ENCODE data around the gene HPCA. TPM values are rescaled to one million over a fixed set of nuclear protein-coding genes. Genes with fewer than 3 reads are reported as not detected.

The HPCA gene
- total RNA-seq, 2 donors from 2014 or later = 0.38 TPM; not detected in 1

DNA sequence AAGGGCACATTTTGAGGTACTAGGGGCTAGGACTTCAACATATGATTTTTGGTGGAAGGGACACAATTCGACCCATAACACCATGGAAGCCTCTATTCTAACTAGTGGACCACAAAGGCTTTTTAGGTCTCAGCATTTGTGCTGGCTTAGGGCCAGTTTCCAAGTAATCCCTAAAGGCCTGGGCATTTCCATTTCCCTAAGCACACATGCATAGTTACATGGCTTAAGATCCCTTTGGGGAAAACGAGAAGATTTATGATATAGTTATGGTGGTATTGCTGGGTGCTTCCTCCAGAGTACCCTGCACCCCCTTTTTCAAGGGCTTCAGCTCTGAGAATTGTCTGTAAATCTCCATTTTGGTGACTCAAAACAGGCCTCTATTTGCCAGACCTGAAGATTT, 43.1 kb downstream of the HPCA start:
- H3K36me3 Mint-ChIP-seq = peaks cover 13% of the 10 kb centered on the region
- no peak overlapping the region for H3K27ac Mint-ChIP-seq
- no peak for ATAC-seq
- DNase-seq (ENCODE audit: low spot score) = no peak
- H3K4me1 Mint-ChIP-seq (ENCODE audit: low read depth in 2 of 2) = peaks cover 26 to 41% of the 10 kb centered on the region in 2 donors
- H3K4me3 Mint-ChIP-seq = no peak overlapping the region
- H3K27me3 Mint-ChIP-seq = peaks cover 7 to 34% of the 10 kb centered on the region in 2 donors
- no peaks in the 10 kb centered on the region for H3K9me3 Mint-ChIP-seq

DNA sequence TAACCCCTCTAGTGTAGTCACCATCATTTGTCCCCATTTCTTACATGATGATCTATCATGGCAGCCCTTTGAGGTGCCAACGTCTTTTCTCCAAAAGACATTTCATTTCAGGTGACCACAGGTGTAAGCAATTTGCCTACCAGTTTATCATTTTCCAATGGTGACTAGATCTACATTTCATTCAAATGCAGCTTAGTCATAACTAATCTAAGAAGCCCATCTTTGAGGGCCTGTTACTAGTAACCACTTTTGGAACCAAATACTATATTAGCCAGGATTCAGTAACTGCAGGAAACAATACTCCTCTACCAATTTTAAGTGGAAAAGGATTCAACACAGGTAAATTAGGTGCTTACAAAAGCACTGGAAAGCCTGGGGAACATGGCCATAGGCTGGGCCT, 45.5 kb downstream of the HPCA start:
- H3K36me3 Mint-ChIP-seq = peaks cover 19% of the 10 kb centered on the region
- no peaks in the 10 kb centered on the region for H3K9me3 Mint-ChIP-seq
- DNase-seq (ENCODE audit: low spot score) = no peak
- peak overlapping the region in 1 of 2 donors; percentile 72 for H3K27ac Mint-ChIP-seq
- peaks cover 0 to 10% of the 10 kb centered on the region in 2 donors for H3K27me3 Mint-ChIP-seq
- H3K4me1 Mint-ChIP-seq (ENCODE audit: low read depth in 2 of 2) = peaks cover 15 to 34% of the 10 kb centered on the region in 2 donors
- H3K4me3 Mint-ChIP-seq = no peak overlapping the region
- ATAC-seq = no peak

DNA sequence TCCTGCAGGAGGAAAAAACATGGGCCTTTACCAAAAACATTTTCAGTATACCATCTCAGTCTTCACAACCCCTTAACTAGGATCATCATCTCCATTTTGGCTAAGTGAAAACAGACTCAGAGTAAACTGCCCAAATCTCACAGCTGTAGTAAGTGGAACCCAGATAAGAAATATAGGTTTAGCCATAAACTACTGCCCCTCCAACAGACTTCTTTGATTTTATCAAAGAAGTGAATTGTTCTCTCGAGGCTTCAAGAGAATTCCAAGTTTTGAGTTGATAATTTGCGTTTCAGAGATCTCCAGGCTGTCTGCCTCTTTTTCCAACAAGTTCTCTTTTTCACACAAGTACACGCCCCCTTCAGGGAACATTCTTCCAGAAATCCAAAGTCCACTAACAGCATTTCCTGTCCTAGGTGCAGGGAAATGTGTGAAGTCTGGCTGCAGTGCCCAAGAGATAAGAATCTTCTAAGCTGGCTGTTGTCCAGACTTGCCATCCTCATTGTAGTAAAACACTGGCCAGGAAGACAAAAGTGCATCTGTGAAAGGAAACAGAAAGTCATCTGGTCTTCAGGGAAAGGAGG, 47.5 kb downstream of the HPCA start:
- Mint-ChIP-seq H3K4me1 (ENCODE audit: low read depth in 2 of 2) (peaks cover 35 to 43% of the 10 kb centered on the region in 2 donors), H3K4me3 (no peak overlapping the region), H3K36me3 (peaks cover 38% of the 10 kb centered on the region), H3K27me3 (no peaks in the 10 kb centered on the region), H3K9me3 (no peaks in the 10 kb centered on the region), H3K27ac (peak overlapping the region; percentile 66 to 82)
- ATAC-seq (no peak), DNase-seq (ENCODE audit: low spot score) (no peak)

DNA sequence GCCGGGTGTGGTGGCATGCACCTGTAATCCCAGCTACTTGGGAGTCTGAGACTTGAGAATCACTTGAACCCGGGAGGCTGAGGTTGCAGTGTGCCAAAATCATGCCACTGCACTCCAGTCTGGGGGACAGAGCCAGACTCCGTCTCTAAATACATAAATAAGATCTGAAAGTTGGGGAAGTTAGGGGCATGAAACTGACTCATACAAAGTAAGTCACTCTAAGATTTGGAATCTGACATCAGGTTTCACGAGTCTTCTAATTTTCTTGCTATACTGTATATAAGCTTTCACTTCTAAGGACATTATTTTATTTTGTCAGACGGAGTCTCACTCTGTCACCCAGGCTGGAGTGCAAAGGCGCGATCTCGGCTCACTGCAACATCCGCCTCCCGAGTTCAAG, 48.2 kb downstream of the HPCA start:
- no peak overlapping the region for H3K4me3 Mint-ChIP-seq
- ATAC-seq = no peak
- H3K27me3 Mint-ChIP-seq = no peaks in the 10 kb centered on the region
- no peaks in the 10 kb centered on the region for H3K9me3 Mint-ChIP-seq
- peaks cover 42 to 49% of the 10 kb centered on the region in 2 donors for H3K4me1 Mint-ChIP-seq (ENCODE audit: low read depth in 2 of 2)
- peak overlapping the region; percentile 66 to 82 for H3K27ac Mint-ChIP-seq
- DNase-seq (ENCODE audit: low spot score) = no peak
- peaks cover 44% of the 10 kb centered on the region for H3K36me3 Mint-ChIP-seq

DNA sequence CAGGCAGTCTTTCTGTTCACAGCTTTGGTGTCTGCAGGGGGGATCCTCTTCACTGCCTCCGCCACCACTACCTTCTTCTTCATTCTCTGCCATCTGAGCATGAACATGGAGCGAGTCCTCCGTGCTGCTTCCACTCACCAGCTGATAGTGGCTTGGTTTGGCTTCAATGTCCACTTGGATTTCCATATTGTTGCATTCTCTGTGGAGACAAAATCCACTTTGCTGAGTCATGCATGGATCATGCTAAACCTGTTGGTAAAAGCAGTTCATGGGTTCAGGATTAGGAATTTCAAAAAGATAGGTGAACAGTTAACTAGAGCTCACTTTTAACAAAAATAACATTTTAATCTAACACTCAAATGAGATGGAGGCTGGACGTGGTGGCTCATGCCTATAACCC, 50.8 kb downstream of the HPCA start:
- peak overlapping the region; percentile 92 to 97 for H3K27ac Mint-ChIP-seq

DNA sequence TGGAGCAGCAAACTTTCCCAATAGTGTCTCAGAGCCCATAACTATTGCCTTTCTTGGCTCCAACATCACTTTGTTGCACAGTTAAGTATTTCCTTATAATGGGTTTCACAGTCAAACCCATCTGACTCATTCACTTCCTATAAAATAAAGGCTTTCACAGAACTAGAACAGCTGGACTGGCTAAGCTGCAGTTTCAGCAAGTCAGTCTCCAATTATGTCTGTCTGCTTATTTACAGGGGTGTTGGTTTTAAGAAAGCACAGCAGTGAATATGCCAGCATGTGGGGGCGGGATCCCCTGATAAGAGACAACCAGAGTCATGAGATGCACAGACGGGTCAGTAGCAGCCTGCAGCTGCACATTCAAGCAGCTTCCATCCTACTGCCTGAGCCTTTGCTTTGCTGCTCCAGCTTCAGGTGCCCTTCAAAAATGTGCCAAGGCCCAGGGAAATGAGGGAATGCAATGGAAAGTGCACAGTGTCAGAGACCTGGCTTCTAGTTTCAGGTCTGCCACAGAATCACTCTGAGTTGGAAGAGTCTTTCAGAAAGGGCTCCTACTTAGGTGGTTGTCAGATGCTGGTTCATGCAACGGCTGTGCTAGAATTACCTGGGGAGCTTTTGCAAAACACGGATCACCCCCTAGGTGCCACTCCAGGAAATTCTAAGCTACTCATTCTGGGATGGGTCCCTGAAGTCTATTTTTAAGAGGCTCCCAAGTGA, 53.5 kb downstream of the HPCA start:
- H3K4me1 Mint-ChIP-seq (ENCODE audit: low read depth in 2 of 2) = peaks cover 53 to 60% of the 10 kb centered on the region in 2 donors
- H3K4me3 Mint-ChIP-seq = peak overlapping the region; percentile 81
- DNase-seq (ENCODE audit: low spot score) (peak; percentile 79), ATAC-seq (peak; percentile 86 to 90)
- no peaks in the 10 kb centered on the region for H3K27me3 Mint-ChIP-seq
- H3K27ac Mint-ChIP-seq = peak overlapping the region; percentile 92 to 97
- peaks cover 44% of the 10 kb centered on the region for H3K36me3 Mint-ChIP-seq
- no peaks in the 10 kb centered on the region for H3K9me3 Mint-ChIP-seq

More for the DNA sequence above, 50.8 kb downstream of the HPCA start:
- ATAC-seq (no peak), DNase-seq (ENCODE audit: low spot score) (no peak)
- H3K4me3 Mint-ChIP-seq = peak overlapping the region; percentile 81
- H3K36me3 Mint-ChIP-seq = peaks cover 46% of the 10 kb centered on the region
- H3K27me3 Mint-ChIP-seq = no peaks in the 10 kb centered on the region
- H3K4me1 Mint-ChIP-seq (ENCODE audit: low read depth in 2 of 2) = peaks cover 55 to 57% of the 10 kb centered on the region in 2 donors
- H3K9me3 Mint-ChIP-seq = no peaks in the 10 kb centered on the region

DNA sequence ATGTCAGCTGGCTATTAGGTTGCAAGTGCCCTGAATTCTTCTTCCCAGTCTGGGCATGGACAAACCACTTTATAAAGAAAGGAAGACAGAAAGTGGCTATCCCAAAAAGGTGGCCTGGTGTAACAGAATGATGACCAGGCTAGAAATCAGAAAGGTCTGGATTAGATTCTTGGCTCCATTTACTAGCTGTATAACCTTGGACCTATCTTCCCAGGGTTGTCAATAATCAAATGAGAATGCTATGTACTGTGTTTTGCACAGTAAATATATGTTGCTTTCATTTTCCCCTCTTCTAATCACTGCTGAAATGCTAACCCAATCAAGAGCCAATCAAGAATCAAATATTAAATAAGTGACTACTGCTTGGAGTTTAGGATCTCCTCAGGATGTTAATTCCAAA, 57.9 kb downstream of the HPCA start:
- Mint-ChIP-seq H3K4me1 (ENCODE audit: low read depth in 2 of 2) (peaks cover 36 to 52% of the 10 kb centered on the region in 2 donors), H3K27ac (peak overlapping the region; percentile 40 to 42), H3K9me3 (no peaks in the 10 kb centered on the region), H3K27me3 (no peaks in the 10 kb centered on the region), H3K36me3 (peaks cover 34% of the 10 kb centered on the region), H3K4me3 (no peak overlapping the region)
- ATAC-seq = no peak
- no peak for DNase-seq (ENCODE audit: low spot score)

Other genes starting within 250 kb of the HPCA start
- gene ZBTB8OS, start 235.9 kb upstream of the HPCA start, total RNA-seq = 10 to 100 TPM; 51.6 to 58.3 TPM
- 100 to 1,000 TPM; 228 to 244 TPM for gene RBBP4, start 235.3 kb upstream of the HPCA start, total RNA-seq
- gene SYNC, start 183.7 kb upstream of the HPCA start, total RNA-seq = not detected
- gene YARS1, start 69.1 kb upstream of the HPCA start, total RNA-seq = 100 to 1,000 TPM; 228 to 274 TPM
- 10 to 100 TPM; 31.0 to 54.9 TPM for gene S100PBP, start 68.8 kb upstream of the HPCA start, total RNA-seq
- not detected for gene FNDC5, start 15.6 kb upstream of the HPCA start, total RNA-seq
- 1 to 10 TPM; 2.5 to 5.9 TPM for gene TMEM54, start 14.9 kb downstream of the HPCA start, total RNA-seq
- gene RNF19B, start 78.3 kb downstream of the HPCA start, total RNA-seq = 100 to 1,000 TPM in 1 of 2 donors, 10 to 100 TPM in 1; 92.0 to 246 TPM
- 100 to 1,000 TPM; 379 to 475 TPM for gene AK2, start 150.4 kb downstream of the HPCA start, total RNA-seq
- 1 to 10 TPM; 2.4 to 4.4 TPM for gene AZIN2, start 194.7 kb downstream of the HPCA start, total RNA-seq

Measured in natural killer cell treated with Interleukin-12 subunit alpha and Interleukin-12 subunit beta and Interleukin-15 and Interleukin-18, amount 100 ng/mL, for 72 hours (primary cell).